HEK293 (cell line): ENCODE results near the gene ATP6V0A1.
A peak's percentile ranks its signal among the peaks of the same experiment; 100 is the strongest.

Experiments used
- GLI2 ChIP-seq: fragments of 450-650 bp; formaldehyde crosslinking; IDR thresholded peaks from 2 replicates; pipeline ENCODE4; 2017; ENCODE audit warnings: missing biosample characterization, missing genetic modification characterization, low read depth, borderline replicate concordance
- MZF1 ChIP-seq: fragments of 450-650 bp; formaldehyde crosslinking; IDR thresholded peaks from 2 replicates; pipeline ENCODE4 v1.5.1; 2017; ENCODE audit warnings: missing biosample characterization, missing genetic modification characterization, borderline replicate concordance
- REPIN1 ChIP-seq: fragments of 450-650 bp; formaldehyde crosslinking; IDR thresholded peaks from 2 replicates; pipeline ENCODE4 v1.5.1; 2017; ENCODE audit warnings: missing biosample characterization, missing genetic modification characterization, low read depth
- SCRT2 ChIP-seq: fragments of 450-650 bp; formaldehyde crosslinking; IDR thresholded peaks from 2 replicates; pipeline ENCODE4 v1.5.1; 2016; ENCODE audit warnings: missing biosample characterization, missing genetic modification characterization
- YY1 ChIP-seq: fragments of 450-650 bp; formaldehyde crosslinking; IDR thresholded peaks from 2 replicates; pipeline ENCODE4 v1.5.1; 2018; ENCODE audit warnings: missing biosample characterization, missing genetic modification characterization
- ZBTB7A ChIP-seq: fragments of 450-650 bp; formaldehyde crosslinking; IDR thresholded peaks from 2 replicates; pipeline ENCODE4 v1.5.1; 2016; ENCODE audit warnings: low read depth, missing biosample characterization, missing genetic modification characterization
- ZFP3 ChIP-seq: fragments of 450-650 bp; formaldehyde crosslinking; IDR thresholded peaks from 2 replicates; pipeline ENCODE4 v1.5.1; 2016; ENCODE audit warnings: low read depth, missing biosample characterization, missing genetic modification characterization
- ZFP69B ChIP-seq: fragments of 450-650 bp; formaldehyde crosslinking; IDR thresholded peaks from 2 replicates; pipeline ENCODE4 v1.5.1; 2016; ENCODE audit warnings: missing biosample characterization, missing genetic modification characterization
- ZNF211 ChIP-seq: fragments of 450-650 bp; formaldehyde crosslinking; IDR thresholded peaks from 2 replicates; pipeline ENCODE4 v1.5.1; 2016; ENCODE audit warnings: low read depth, missing biosample characterization, missing genetic modification characterization
- ZNF214 ChIP-seq: fragments of 450-650 bp; formaldehyde crosslinking; IDR thresholded peaks from 2 replicates; pipeline ENCODE4 v1.5.1; 2017; ENCODE audit warnings: missing biosample characterization, mild to moderate bottlenecking, missing genetic modification characterization, borderline replicate concordance
- ZNF311 ChIP-seq: fragments of 450-650 bp; formaldehyde crosslinking; IDR thresholded peaks from 2 replicates; pipeline ENCODE4 v1.5.1; 2017; ENCODE audit warnings: missing biosample characterization, missing genetic modification characterization, borderline replicate concordance
- ZNF354C ChIP-seq: fragments of 450-650 bp; formaldehyde crosslinking; IDR thresholded peaks from 2 replicates; pipeline ENCODE4 v1.5.1; 2016; ENCODE audit warnings: missing biosample characterization, missing genetic modification characterization, low read depth, borderline replicate concordance
- ZNF366 ChIP-seq: fragments of 450-650 bp; formaldehyde crosslinking; conservative IDR thresholded peaks from 2 replicates; pipeline ENCODE4 v1.5.1; 2016; ENCODE audit warnings: missing biosample characterization, missing genetic modification characterization
- ZNF423 ChIP-seq: fragments of 450-650 bp; formaldehyde crosslinking; IDR thresholded peaks from 2 replicates; pipeline ENCODE4 v1.5.1; 2016; ENCODE audit warnings: missing biosample characterization, missing genetic modification characterization
- ZNF426 ChIP-seq: fragments of 450-650 bp; formaldehyde crosslinking; IDR thresholded peaks from 2 replicates; pipeline ENCODE4 v1.5.1; 2017; ENCODE audit warnings: missing biosample characterization, missing genetic modification characterization, mild to moderate bottlenecking, inconsistent platforms, moderate library complexity
- ZNF48 ChIP-seq: fragments of 450-650 bp; formaldehyde crosslinking; IDR thresholded peaks from 2 replicates; pipeline ENCODE4 v1.5.1; 2016; ENCODE audit warnings: missing biosample characterization, missing genetic modification characterization
- ZNF544 ChIP-seq: fragments of 450-650 bp; formaldehyde crosslinking; IDR thresholded peaks from 2 replicates; pipeline ENCODE4 v1.5.0; 2017; ENCODE audit warnings: missing biosample characterization, missing genetic modification characterization
- ZNF548 ChIP-seq: fragments of 450-650 bp; formaldehyde crosslinking; IDR thresholded peaks from 2 replicates; pipeline ENCODE4 v1.5.1; 2016; ENCODE audit warnings: missing biosample characterization, missing genetic modification characterization
- ZNF629 ChIP-seq: fragments of 450-650 bp; formaldehyde crosslinking; IDR thresholded peaks from 2 replicates; pipeline ENCODE4 v1.5.1; 2017; ENCODE audit warnings: missing biosample characterization, missing genetic modification characterization
- ZNF660 ChIP-seq: fragments of 450-650 bp; IDR thresholded peaks from 2 replicates; pipeline ENCODE4 v1.5.1; 2018; ENCODE audit warnings: missing biosample characterization, mild to moderate bottlenecking, missing genetic modification characterization
- ZNF777 ChIP-seq: fragments of 450-650 bp; formaldehyde crosslinking; IDR thresholded peaks from 2 replicates; pipeline ENCODE4 v1.5.1; 2017; ENCODE audit warnings: missing biosample characterization, missing genetic modification characterization, borderline replicate concordance
- ZNF785 ChIP-seq: fragments of 450-650 bp; formaldehyde crosslinking; IDR thresholded peaks from 2 replicates; pipeline ENCODE4 v1.5.1; 2016; ENCODE audit warnings: missing biosample characterization, missing genetic modification characterization
- ZNF837 ChIP-seq: fragments of 450-650 bp; formaldehyde crosslinking; IDR thresholded peaks from 2 replicates; pipeline ENCODE4 v1.5.1; 2016; ENCODE audit warnings: missing biosample characterization, missing genetic modification characterization
- TF ChIP-seq, protein P1 (sequence below): fragments of 450-650 bp; formaldehyde crosslinking; IDR thresholded peaks from 2 replicates; pipeline ENCODE4 v1.5.1; 2016; ENCODE audit warnings: missing biosample characterization, missing genetic modification characterization
- TF ChIP-seq, protein P2 (sequence below): fragments of 450-650 bp; formaldehyde crosslinking; IDR thresholded peaks from 2 replicates; pipeline ENCODE4 v1.5.1; 2016; ENCODE audit warnings: missing biosample characterization, missing genetic modification characterization, borderline replicate concordance
- TF ChIP-seq, protein P3 (sequence below): fragments of 450-650 bp; formaldehyde crosslinking; IDR thresholded peaks from 2 replicates; pipeline ENCODE4 v1.5.1; 2017; ENCODE audit warnings: missing biosample characterization, missing genetic modification characterization
- TF ChIP-seq, protein P4 (sequence below): fragments of 450-650 bp; formaldehyde crosslinking; optimal IDR thresholded peaks from 2 replicates; pipeline ENCODE3; 2016; ENCODE audit warnings: missing biosample characterization, mild to moderate bottlenecking, missing genetic modification characterization

ATP6V0A1 gene

GRCh38 chr17:42566883-42567573 is 108.3 kb downstream of the ATP6V0A1 start, which contains the start of gene MLX (continued):
- TF ChIP-seq, protein P1, sequence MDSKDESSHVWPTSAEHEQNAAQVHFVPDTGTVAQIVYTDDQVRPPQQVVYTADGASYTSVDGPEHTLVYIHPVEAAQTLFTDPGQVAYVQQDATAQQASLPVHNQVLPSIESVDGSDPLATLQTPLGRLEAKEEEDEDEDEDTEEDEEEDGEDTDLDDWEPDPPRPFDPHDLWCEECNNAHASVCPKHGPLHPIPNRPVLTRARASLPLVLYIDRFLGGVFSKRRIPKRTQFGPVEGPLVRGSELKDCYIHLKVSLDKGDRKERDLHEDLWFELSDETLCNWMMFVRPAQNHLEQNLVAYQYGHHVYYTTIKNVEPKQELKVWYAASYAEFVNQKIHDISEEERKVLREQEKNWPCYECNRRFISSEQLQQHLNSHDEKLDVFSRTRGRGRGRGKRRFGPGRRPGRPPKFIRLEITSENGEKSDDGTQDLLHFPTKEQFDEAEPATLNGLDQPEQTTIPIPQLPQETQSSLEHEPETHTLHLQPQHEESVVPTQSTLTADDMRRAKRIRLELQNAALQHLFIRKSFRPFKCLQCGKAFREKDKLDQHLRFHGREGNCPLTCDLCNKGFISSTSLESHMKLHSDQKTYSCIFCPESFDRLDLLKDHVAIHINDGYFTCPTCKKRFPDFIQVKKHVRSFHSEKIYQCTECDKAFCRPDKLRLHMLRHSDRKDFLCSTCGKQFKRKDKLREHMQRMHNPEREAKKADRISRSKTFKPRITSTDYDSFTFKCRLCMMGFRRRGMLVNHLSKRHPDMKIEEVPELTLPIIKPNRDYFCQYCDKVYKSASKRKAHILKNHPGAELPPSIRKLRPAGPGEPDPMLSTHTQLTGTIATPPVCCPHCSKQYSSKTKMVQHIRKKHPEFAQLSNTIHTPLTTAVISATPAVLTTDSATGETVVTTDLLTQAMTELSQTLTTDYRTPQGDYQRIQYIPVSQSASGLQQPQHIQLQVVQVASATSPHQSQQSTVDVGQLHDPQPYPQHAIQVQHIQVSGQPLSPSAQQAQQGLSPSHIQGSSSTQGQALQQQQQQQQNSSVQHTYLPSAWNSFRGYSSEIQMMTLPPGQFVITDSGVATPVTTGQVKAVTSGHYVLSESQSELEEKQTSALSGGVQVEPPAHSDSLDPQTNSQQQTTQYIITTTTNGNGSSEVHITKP (tag by site-specific recombination) = peak; percentile 97
- peak; percentile 63 for TF ChIP-seq ZNF629 (tag by site-specific recombination)
- no peak for TF ChIP-seq ZNF777 (tag by site-specific recombination)
- no peak for TF ChIP-seq GLI2 (tag by site-specific recombination)
- no peak for TF ChIP-seq ZNF48 (tag by site-specific recombination)
- peak; percentile 41; the same call in 1 of the 2 replicates for TF ChIP-seq ZNF660
- no peak for TF ChIP-seq ZNF311 (tag by site-specific recombination)
- TF ChIP-seq ZNF423 = peak; percentile 51
- peak; percentile 37 for TF ChIP-seq YY1 (tag by site-specific recombination)
- TF ChIP-seq ZFP69B (tag by site-specific recombination) = no peak
- no peak for TF ChIP-seq ZNF211
- no peak for TF ChIP-seq ZNF354C (tag by site-specific recombination)
- no peak for TF ChIP-seq ZNF837 (tag by site-specific recombination)
- no peak for TF ChIP-seq ZNF426 (tag by site-specific recombination)
- no peak for TF ChIP-seq ZNF544 (tag by site-specific recombination)
- TF ChIP-seq SCRT2 = no peak; the same call in 1 of the 2 replicates
- no peak; the same call in 1 of the 2 replicates for TF ChIP-seq ZNF366
- TF ChIP-seq, protein P2, sequence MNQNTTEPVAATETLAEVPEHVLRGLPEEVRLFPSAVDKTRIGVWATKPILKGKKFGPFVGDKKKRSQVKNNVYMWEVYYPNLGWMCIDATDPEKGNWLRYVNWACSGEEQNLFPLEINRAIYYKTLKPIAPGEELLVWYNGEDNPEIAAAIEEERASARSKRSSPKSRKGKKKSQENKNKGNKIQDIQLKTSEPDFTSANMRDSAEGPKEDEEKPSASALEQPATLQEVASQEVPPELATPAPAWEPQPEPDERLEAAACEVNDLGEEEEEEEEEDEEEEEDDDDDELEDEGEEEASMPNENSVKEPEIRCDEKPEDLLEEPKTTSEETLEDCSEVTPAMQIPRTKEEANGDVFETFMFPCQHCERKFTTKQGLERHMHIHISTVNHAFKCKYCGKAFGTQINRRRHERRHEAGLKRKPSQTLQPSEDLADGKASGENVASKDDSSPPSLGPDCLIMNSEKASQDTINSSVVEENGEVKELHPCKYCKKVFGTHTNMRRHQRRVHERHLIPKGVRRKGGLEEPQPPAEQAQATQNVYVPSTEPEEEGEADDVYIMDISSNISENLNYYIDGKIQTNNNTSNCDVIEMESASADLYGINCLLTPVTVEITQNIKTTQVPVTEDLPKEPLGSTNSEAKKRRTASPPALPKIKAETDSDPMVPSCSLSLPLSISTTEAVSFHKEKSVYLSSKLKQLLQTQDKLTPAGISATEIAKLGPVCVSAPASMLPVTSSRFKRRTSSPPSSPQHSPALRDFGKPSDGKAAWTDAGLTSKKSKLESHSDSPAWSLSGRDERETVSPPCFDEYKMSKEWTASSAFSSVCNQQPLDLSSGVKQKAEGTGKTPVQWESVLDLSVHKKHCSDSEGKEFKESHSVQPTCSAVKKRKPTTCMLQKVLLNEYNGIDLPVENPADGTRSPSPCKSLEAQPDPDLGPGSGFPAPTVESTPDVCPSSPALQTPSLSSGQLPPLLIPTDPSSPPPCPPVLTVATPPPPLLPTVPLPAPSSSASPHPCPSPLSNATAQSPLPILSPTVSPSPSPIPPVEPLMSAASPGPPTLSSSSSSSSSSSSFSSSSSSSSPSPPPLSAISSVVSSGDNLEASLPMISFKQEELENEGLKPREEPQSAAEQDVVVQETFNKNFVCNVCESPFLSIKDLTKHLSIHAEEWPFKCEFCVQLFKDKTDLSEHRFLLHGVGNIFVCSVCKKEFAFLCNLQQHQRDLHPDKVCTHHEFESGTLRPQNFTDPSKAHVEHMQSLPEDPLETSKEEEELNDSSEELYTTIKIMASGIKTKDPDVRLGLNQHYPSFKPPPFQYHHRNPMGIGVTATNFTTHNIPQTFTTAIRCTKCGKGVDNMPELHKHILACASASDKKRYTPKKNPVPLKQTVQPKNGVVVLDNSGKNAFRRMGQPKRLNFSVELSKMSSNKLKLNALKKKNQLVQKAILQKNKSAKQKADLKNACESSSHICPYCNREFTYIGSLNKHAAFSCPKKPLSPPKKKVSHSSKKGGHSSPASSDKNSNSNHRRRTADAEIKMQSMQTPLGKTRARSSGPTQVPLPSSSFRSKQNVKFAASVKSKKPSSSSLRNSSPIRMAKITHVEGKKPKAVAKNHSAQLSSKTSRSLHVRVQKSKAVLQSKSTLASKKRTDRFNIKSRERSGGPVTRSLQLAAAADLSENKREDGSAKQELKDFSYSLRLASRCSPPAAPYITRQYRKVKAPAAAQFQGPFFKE = peak; percentile 95; the same call in 1 of the 2 replicates
- TF ChIP-seq ZNF548 = no peak
- peak; percentile 73 for TF ChIP-seq ZBTB7A
- TF ChIP-seq ZNF214 (tag by site-specific recombination) = no peak
- TF ChIP-seq, protein P3, sequence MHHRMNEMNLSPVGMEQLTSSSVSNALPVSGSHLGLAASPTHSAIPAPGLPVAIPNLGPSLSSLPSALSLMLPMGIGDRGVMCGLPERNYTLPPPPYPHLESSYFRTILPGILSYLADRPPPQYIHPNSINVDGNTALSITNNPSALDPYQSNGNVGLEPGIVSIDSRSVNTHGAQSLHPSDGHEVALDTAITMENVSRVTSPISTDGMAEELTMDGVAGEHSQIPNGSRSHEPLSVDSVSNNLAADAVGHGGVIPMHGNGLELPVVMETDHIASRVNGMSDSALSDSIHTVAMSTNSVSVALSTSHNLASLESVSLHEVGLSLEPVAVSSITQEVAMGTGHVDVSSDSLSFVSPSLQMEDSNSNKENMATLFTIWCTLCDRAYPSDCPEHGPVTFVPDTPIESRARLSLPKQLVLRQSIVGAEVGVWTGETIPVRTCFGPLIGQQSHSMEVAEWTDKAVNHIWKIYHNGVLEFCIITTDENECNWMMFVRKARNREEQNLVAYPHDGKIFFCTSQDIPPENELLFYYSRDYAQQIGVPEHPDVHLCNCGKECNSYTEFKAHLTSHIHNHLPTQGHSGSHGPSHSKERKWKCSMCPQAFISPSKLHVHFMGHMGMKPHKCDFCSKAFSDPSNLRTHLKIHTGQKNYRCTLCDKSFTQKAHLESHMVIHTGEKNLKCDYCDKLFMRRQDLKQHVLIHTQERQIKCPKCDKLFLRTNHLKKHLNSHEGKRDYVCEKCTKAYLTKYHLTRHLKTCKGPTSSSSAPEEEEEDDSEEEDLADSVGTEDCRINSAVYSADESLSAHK = 0 out of 2 replicates have a peak, but pooled peaks have one; percentile 6
- TF ChIP-seq ZFP3 (tag by site-specific recombination) = no peak
- TF ChIP-seq ZNF785 = no peak
- TF ChIP-seq REPIN1 (tag by site-specific recombination) = 0 out of 2 replicates have a peak, but pooled peaks have one; percentile 70
- TF ChIP-seq, protein P4, sequence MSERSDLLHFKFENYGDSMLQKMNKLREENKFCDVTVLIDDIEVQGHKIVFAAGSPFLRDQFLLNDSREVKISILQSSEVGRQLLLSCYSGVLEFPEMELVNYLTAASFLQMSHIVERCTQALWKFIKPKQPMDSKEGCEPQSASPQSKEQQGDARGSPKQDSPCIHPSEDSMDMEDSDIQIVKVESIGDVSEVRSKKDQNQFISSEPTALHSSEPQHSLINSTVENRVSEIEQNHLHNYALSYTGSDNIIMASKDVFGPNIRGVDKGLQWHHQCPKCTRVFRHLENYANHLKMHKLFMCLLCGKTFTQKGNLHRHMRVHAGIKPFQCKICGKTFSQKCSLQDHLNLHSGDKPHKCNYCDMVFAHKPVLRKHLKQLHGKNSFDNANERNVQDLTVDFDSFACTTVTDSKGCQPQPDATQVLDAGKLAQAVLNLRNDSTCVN (tag by site-specific recombination) = peak; percentile 100
- no peak for TF ChIP-seq MZF1 (tag by site-specific recombination)
